Panc1 (cell line): ENCODE results near the gene PTPN11.

Experiments
- POLR2AphosphoS5 ChIP-seq: IDR thresholded peaks from 2 replicates; pipeline ENCODE4 v1.6.1; 2012; ENCODE audit warnings: mild to moderate bottlenecking, low read depth, low read length, moderate library complexity
- SIN3A ChIP-seq: IDR thresholded peaks from 2 replicates; pipeline ENCODE4 v1.6.1; 2012; ENCODE audit warnings: low read depth, mild to moderate bottlenecking, low read length, moderate library complexity, borderline replicate concordance; ENCODE audit not compliant: insufficient read depth
- TCF7L2 ChIP-seq: IDR thresholded peaks from 2 replicates; pipeline ENCODE4 v1.6.1; 2011; ENCODE audit warnings: mild to moderate bottlenecking, low read depth, low read length, inconsistent platforms
- TF ChIP-seq, protein P1 (sequence below): fragments of 450-650 bp; IDR thresholded peaks from 2 replicates; pipeline ENCODE4 v1.5.1; 2017; ENCODE audit warnings: mild to moderate bottlenecking
- TF ChIP-seq, protein P2 (sequence below), 2 experiments: IDR thresholded peaks; 2 replicates each; pipeline ENCODE4 v1.6.1; 2011 to 2012; ENCODE audit warnings: low read depth in 2 of 2, control low read depth in 1 of 2, low read length in 1 of 2, mild to moderate bottlenecking in 1 of 2, moderate library complexity in 1 of 2; ENCODE audit not compliant: insufficient read depth in 1 of 2

DNA sequence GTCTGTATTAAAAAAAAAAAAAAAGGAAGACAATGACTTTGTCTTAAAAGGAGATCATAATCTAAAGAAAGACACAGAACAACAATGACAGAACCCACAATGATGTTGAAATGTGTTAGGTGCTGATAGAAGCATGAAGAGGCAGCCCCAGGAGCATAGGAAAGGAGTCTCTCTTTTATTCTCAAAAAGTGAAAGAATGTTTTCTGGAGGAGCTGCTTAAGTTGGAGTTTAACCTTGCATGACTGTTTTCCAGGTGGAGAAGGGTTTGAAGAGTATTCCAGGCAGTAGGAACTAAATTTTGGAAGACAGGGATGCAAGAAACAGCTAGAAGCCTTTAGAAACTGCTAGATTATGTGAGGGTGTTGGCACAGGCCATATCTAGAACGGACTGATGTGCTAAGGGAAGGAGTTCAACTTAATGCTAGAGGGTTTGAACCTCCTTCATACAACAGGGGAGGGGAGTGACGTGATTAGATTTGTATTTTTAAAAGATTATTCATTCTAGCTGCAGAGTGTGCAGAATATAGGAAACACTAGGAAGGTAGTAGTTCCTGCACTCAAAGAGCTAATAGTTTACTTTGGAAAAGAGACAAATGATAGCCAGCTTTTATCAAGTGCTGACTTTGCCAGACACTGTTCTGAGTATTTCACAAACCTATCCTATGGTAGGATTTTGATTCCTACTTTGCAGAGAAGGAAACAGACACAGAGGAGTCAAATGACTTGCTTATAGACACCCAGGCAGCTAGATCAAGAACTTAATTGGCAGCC, 4.7 kb upstream of the PTPN11 start:
- TF ChIP-seq, protein P1, sequence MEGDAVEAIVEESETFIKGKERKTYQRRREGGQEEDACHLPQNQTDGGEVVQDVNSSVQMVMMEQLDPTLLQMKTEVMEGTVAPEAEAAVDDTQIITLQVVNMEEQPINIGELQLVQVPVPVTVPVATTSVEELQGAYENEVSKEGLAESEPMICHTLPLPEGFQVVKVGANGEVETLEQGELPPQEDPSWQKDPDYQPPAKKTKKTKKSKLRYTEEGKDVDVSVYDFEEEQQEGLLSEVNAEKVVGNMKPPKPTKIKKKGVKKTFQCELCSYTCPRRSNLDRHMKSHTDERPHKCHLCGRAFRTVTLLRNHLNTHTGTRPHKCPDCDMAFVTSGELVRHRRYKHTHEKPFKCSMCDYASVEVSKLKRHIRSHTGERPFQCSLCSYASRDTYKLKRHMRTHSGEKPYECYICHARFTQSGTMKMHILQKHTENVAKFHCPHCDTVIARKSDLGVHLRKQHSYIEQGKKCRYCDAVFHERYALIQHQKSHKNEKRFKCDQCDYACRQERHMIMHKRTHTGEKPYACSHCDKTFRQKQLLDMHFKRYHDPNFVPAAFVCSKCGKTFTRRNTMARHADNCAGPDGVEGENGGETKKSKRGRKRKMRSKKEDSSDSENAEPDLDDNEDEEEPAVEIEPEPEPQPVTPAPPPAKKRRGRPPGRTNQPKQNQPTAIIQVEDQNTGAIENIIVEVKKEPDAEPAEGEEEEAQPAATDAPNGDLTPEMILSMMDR = no peak
- TF ChIP-seq POLR2AphosphoS5 (no peak), SIN3A (no peak), TCF7L2 (no peak)
- TF ChIP-seq, protein P2, sequence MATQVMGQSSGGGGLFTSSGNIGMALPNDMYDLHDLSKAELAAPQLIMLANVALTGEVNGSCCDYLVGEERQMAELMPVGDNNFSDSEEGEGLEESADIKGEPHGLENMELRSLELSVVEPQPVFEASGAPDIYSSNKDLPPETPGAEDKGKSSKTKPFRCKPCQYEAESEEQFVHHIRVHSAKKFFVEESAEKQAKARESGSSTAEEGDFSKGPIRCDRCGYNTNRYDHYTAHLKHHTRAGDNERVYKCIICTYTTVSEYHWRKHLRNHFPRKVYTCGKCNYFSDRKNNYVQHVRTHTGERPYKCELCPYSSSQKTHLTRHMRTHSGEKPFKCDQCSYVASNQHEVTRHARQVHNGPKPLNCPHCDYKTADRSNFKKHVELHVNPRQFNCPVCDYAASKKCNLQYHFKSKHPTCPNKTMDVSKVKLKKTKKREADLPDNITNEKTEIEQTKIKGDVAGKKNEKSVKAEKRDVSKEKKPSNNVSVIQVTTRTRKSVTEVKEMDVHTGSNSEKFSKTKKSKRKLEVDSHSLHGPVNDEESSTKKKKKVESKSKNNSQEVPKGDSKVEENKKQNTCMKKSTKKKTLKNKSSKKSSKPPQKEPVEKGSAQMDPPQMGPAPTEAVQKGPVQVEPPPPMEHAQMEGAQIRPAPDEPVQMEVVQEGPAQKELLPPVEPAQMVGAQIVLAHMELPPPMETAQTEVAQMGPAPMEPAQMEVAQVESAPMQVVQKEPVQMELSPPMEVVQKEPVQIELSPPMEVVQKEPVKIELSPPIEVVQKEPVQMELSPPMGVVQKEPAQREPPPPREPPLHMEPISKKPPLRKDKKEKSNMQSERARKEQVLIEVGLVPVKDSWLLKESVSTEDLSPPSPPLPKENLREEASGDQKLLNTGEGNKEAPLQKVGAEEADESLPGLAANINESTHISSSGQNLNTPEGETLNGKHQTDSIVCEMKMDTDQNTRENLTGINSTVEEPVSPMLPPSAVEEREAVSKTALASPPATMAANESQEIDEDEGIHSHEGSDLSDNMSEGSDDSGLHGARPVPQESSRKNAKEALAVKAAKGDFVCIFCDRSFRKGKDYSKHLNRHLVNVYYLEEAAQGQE (IDR thresholded peaks at IDR 0.05; ENCODE audit: insufficient read depth in 1 of 2, low read depth in 2 of 2, low read length in 1 of 2) = no peak
